ENCODE measurements around the gene ZNF440.
"Not testable (repeated sequence)": the region's sequence is repeated elsewhere in the genome, so short reads cannot be mapped to it uniquely, and the experiment has no call there.

Gene ZNF440

GRCh38 chr19:11828957-11829876, 15.1 kb downstream of the ZNF440 start:
- not testable (repeated sequence) for DNase-seq

DNA sequence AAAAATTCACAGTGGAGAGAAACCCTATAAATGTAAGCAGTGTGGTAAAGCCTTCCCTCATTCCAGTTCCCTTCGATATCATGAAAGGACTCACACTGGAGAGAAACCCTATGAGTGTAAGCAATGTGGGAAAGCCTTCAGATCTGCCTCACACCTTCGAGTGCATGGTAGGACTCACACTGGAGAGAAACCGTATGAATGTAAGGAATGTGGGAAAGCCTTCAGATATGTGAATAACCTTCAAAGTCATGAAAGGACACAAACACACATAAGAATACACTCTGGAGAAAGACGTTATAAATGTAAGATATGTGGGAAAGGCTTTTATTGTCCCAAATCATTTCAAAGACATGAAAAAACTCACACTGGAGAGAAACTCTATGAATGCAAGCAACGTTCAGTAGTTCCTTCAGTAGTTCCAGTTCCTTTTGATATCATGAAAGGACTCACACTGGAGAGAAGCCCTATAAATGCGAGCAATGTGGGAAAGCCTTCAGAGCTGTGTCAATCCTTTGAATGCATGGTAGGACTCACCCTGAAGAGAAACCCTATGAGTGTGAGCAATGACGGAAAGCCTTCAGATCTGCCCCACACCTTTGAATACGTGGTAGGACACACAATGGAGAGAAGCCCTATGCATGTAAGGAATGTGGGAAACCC, 18.3 kb downstream of the ZNF440 start:
- no peak for DNase-seq

- no peak for DNase-seq
These were observed 19.5 kb downstream of the ZNF440 start for GRCh38 chr19:11833541-11833940.

- DNase-seq, result not testable (repeated sequence)
These were observed 21.6 kb downstream of the ZNF440 start for GRCh38 chr19:11835626-11836066.

DNA sequence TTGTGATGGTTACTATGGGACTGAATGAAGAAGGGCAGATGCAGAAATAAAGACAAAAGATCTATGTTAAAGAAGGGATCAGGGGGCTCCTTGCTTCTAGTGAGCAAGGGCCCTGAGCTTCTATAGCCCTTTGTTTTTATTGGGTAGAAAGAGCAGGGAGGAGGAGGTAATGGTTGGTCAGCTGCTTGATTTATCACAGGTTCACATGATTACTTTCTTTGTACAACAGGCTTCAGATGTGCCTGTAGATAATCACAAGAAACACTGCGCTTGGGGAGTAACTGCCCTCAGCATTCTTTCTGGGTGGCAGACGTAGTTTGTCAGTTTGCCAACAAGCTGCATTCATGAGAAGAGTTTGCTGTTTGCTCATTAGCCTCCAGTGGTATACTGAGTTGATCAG, 29.6 kb downstream of the ZNF440 start:
- no peak for DNase-seq

- not testable (repeated sequence) for DNase-seq
These were observed 33.5 kb downstream of the ZNF440 start for GRCh38 chr19:11847615-11848014.

- DNase-seq, result no peak
These were observed 34.1 kb downstream of the ZNF440 start for GRCh38 chr19:11848200-11848593.

GRCh38 chr19:11848594-11849469, 34.8 kb downstream of the ZNF440 start, which contains the start of gene ZNF439:
Gene ZNF439 (plus strand): TSS chr19:11848726. CDS start chr19:11848868, 142 bp downstream.
- DNase-seq, result peak; percentile 64 to 93

GRCh38 chr19:11850289-11850688, 36.2 kb downstream of the ZNF440 start:
- DNase-seq, result not testable (repeated sequence)

GRCh38 chr19:11853358-11853757, 39.3 kb downstream of the ZNF440 start:
- DNase-seq, result no peak

GRCh38 chr19:11856596-11857250, 42.6 kb downstream of the ZNF440 start:
- DNase-seq, result no peak

GRCh38 chr19:11860721-11861120, 46.6 kb downstream of the ZNF440 start:
- DNase-seq, result no peak

DNA sequence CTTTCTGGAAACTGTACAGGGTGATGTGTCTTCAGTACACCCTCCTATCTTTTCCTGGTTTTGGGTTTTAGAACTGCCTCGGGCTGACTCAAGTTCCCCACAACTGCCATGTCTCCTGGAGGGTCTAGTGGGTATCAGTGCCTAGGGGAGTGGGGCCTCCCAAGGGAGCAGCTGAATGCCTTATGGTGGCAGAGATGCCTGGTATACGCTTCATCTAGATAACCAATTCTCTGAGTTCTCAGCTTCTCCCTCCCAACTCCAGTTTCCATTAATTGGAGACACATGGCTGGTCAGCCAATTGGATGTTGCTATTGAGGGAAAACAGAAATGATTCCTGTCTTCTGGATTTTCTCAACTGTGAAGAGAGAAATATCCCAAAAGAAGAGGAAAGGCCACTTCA, 47.2 kb downstream of the ZNF440 start:
- DNase-seq, result no peak

DNA sequence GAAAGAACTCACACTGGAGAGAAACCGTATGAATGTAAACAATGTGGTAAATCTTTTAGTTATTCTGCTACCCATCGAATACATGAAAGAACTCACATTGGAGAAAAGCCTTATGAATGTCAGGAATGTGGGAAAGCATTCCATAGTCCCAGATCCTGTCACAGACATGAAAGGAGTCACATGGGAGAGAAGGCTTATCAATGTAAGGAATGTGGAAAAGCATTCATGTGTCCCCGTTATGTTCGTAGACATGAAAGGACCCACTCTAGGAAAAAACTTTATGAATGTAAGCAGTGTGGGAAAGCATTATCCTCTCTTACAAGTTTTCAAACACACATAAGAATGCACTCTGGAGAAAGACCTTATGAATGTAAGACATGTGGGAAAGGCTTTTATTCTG, 53.7 kb downstream of the ZNF440 start:
- not testable (repeated sequence) for DNase-seq

GRCh38 chr19:11868188-11868587, 54.1 kb downstream of the ZNF440 start:
- DNase-seq, result no peak

DNA sequence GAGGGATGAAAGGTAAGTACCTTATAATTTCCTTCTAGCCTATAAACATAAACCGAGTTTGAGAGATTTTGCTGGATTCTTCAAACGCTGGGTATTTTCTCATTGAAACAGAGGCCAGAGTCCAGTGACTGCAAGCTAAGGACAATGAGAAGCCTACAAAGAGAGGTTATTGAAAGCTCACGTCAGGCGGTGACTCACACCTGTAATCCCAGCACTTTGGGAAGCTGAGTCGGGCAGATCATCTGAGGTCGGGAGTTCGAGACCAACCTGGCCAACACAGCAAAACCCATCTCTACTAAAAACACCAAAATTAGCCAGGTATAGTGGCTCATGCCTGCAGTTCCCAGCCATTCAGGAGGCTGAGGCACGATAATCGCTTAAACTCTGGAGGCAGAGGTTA, 58.6 kb downstream of the ZNF440 start:
- no peak for DNase-seq

GRCh38 chr19:11873762-11874161, 59.7 kb downstream of the ZNF440 start:
- no peak for DNase-seq

- peak in 1 of 2 experiments; percentile 0 for DNase-seq
These were observed 65.7 kb downstream of the ZNF440 start for GRCh38 chr19:11879687-11880266.

DNA sequence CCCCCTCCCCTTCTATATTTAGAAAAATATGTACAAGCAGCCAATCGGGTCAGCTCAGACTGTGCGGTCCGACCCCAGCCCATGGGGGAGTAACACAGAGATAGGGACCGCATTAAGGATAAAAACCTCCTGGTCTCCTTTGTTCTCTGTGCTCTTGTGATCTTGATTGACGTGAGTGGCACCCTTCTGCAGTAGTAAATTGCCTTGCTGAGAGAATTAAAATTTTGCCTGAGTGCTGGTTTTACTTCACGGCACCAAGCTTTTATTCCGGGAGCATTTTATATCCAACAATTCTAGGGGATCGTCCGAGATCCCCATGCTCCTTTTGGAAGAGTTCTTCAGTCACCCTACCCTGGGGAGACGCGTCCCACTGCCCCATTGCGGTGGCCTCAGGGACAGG, 66.5 kb downstream of the ZNF440 start:
- no peak for DNase-seq

- DNase-seq, result peak in 1 of 2 experiments; percentile 2
These were observed 67.2 kb downstream of the ZNF440 start for GRCh38 chr19:11881151-11881800.

DNA sequence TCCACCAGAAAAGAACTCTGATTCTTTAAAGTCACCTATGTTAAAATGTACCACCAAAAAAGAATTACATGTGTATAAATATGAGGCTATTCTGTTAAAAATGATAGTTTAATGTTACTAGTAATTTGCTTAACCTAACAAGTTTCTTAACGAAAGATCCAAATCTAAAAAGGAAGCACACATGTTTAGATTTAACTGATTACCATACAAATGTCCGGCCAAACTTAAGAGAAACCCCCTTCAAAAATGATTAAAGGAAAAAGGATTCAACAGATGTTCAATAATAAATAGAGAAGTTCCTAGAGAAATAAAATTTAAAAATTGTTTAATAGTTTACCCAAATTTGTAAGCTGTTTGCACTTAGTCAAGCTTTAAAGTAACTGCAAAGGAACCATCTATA, 68.5 kb downstream of the ZNF440 start:
- DNase-seq, result no peak

Measured in cerebellar nuclear complex (tissue), 1 donor.